Measurements from ENCODE around the gene FCHSD1. TPM values are rescaled to one million over a fixed set of nuclear protein-coding genes. Genes with fewer than 3 reads are reported as not detected.

FCHSD1 gene
- total RNA-seq, 1 experiment from 2014 or later = 23.1 TPM

DNA sequence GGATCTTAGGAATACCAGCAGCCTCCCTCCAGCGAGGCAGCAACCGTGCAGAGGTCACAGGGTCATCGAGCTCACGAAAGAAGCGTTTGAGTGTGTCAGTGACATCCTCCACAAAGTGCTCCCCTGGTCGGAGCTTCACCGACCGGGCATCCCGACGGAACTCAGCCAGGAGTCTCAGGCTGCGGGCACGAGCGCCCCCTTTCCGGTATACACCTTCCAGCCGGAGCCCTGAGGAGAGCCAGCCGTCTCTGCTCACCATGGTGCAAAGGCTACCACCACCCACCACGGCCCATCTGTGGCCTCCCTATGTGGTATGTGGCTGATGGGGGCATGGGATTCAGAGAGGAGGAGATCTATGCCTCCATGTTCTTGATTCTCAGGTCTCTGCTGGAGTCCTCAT, 10.8 kb upstream of the FCHSD1 start:
- H3K79me1 ChIP-seq (ENCODE audit: insufficient read depth, low read depth, low read length, poor library complexity, severe bottlenecking) = no peaks in the 10 kb centered on the region
- H4K5ac ChIP-seq (ENCODE audit: insufficient read length, low read depth, low read length) = no peak overlapping the region
- no peak overlapping the region for H2AK5ac ChIP-seq (ENCODE audit: insufficient read length, low read length)
- no peak overlapping the region for H3K14ac ChIP-seq (ENCODE audit: insufficient read depth, low read length)
- H2BK5ac ChIP-seq (ENCODE audit: insufficient read length, low read length) = no peak overlapping the region
- peaks cover 2 to 10% of the 10 kb centered on the region in 2 experiments for H3K4me1 Mint-ChIP-seq
- H3K27ac Mint-ChIP-seq = no peak overlapping the region
- peaks cover 34 to 60% (median 40%) of the 10 kb centered on the region in 3 experiments for H3K36me3 Mint-ChIP-seq (ENCODE audit: insufficient read depth in 1 of 3, low read depth in 3 of 3)
- WGBS (ENCODE audit: extremely low coverage, insufficient read length, low lambda C conversion rate) = no CpG with 5 or more reads among the region's 17 CpGs
- H3K23me2 ChIP-seq (ENCODE audit: insufficient read length, low read depth, low read length, poor library complexity, severe bottlenecking) = no peaks in the 10 kb centered on the region
- no peaks in the 10 kb centered on the region for H4K20me1 ChIP-seq (ENCODE audit: control insufficient read depth, insufficient read depth, insufficient read length)
- H3K9ac ChIP-seq (ENCODE audit: extremely low read depth, insufficient read length, low read length) = no peak overlapping the region
- H3K18ac ChIP-seq (ENCODE audit: insufficient read length, low read depth, low read length) = no peak overlapping the region
- H3K9me3 Mint-ChIP-seq = no peaks in the 10 kb centered on the region
- no peaks in the 10 kb centered on the region for H3K9me3 ChIP-seq (ENCODE audit: control insufficient read depth, low read depth, low read length)
- H3K56ac ChIP-seq (ENCODE audit: insufficient read length, low read depth, low read length) = no peak overlapping the region
- no peaks in the 10 kb centered on the region for H3K27me3 Mint-ChIP-seq (ENCODE audit: low read depth)
- H3K4ac ChIP-seq (ENCODE audit: low read depth, low read length) = no peak overlapping the region
- no peak for DNase-seq
- no peaks in the 10 kb centered on the region for H3K79me2 ChIP-seq (ENCODE audit: insufficient read depth, low read length)
- H3T11ph ChIP-seq (ENCODE audit: low read length) = no peak overlapping the region
- H3K27me3 ChIP-seq (ENCODE audit: insufficient read depth, low read length) = no peaks in the 10 kb centered on the region
- no peak overlapping the region for H3K27ac ChIP-seq (ENCODE audit: insufficient read length, low read depth, low read length)
- no peak overlapping the region for H4K8ac ChIP-seq (replicated peaks; ENCODE audit: insufficient read length, low read depth, low read length)
- H2BK15ac ChIP-seq (ENCODE audit: low read depth, low read length) = no peak overlapping the region
- no peak overlapping the region for H2BK20ac ChIP-seq (ENCODE audit: low read depth, low read length, poor library complexity, severe bottlenecking)
- no peak overlapping the region for H2AFZ ChIP-seq (ENCODE audit: low read length)
- no peaks in the 10 kb centered on the region for H3K4me1 ChIP-seq (ENCODE audit: insufficient read depth, low read length)
- H3K4me3 Mint-ChIP-seq = no peak overlapping the region
- no peak overlapping the region for H2BK120ac ChIP-seq (ENCODE audit: low read depth, low read length, poor library complexity, severe bottlenecking)
- TF ChIP-seq, protein P1, sequence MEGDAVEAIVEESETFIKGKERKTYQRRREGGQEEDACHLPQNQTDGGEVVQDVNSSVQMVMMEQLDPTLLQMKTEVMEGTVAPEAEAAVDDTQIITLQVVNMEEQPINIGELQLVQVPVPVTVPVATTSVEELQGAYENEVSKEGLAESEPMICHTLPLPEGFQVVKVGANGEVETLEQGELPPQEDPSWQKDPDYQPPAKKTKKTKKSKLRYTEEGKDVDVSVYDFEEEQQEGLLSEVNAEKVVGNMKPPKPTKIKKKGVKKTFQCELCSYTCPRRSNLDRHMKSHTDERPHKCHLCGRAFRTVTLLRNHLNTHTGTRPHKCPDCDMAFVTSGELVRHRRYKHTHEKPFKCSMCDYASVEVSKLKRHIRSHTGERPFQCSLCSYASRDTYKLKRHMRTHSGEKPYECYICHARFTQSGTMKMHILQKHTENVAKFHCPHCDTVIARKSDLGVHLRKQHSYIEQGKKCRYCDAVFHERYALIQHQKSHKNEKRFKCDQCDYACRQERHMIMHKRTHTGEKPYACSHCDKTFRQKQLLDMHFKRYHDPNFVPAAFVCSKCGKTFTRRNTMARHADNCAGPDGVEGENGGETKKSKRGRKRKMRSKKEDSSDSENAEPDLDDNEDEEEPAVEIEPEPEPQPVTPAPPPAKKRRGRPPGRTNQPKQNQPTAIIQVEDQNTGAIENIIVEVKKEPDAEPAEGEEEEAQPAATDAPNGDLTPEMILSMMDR (conservative IDR thresholded peaks at IDR 0.05) = no peak
- no peak overlapping the region for H4K91ac ChIP-seq (ENCODE audit: insufficient read length, low read depth, low read length)
- H3K4me2 ChIP-seq (ENCODE audit: insufficient read depth, insufficient read length, low read length) = no peak overlapping the region
- no peak overlapping the region for H2BK12ac ChIP-seq (ENCODE audit: insufficient read length, low read depth, low read length)
- no peak overlapping the region for H3K23ac ChIP-seq (ENCODE audit: insufficient read length, low read depth, low read length)
